ENCODE measurements around the gene MC4R.

Gene MC4R

DNA sequence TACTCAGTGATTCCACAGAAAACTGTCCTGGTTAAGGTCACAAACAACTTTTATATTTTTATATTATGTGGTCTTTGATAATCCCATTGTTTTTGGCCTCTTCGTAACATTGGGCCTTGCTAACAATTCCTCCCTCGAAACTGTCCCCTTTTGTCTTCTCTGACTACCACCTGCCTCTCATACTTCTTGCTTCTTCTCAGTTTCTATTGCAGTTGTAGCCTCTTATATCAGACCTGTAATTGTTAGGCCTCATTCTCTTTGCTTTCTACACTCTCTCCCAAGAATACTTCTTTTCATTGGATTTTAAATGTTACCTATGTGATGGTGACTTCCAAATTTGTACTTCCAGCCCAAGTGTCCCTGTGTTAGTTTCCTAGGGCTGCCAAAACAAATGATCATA lies 44.7 kb downstream of the MC4R start:
- no peak for DNase-seq (ENCODE audit: low read depth in 2 of 2)

DNA sequence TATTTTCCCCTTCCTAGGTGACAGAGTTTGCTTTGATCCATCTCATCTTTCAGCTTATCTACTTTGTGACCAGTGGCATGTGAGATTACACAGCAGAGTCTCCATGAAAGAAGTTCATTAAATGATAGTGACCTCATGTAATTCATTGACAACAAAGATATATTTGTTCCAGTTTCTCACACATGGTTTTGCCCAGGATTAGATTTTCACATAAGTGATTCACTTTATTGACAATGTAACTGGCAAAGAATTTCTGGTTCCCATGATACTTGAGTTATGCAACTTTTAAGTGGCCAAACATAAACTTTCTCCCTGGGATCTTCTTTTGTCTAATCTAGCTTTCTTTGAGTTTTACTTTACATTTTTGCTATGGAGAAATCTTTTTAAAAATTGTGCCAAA lies 50.0 kb downstream of the MC4R start:
- DNase-seq (ENCODE audit: low read depth in 2 of 2) = no peak
